ENCODE results near the gene TUBD1. TPM values are rescaled to one million over a fixed set of nuclear protein-coding genes. Genes with fewer than 3 reads are reported as not detected.

Gene TUBD1
- total RNA-seq, 4 donors from 2014 or later = 7.7 to 62.9 (median 18.7) TPM

- DNase-seq = no peak
- Histone ChIP-seq H3K4me1 (no peaks in the 10 kb centered on the region), H3K9me3 (no peaks in the 10 kb centered on the region), H3K36me3 (no peaks in the 10 kb centered on the region), H3K4me3 (no peak overlapping the region), H3K27me3 (no peaks in the 10 kb centered on the region), H3K27ac (no peak overlapping the region)
- intact Hi-C loops (cut with DNase I; ENCODE audit: low total_unique reads) = no loop called here
- TF ChIP-seq POLR2A (IDR thresholded peaks at IDR 0.05) = no peak
- TF ChIP-seq, protein P1, sequence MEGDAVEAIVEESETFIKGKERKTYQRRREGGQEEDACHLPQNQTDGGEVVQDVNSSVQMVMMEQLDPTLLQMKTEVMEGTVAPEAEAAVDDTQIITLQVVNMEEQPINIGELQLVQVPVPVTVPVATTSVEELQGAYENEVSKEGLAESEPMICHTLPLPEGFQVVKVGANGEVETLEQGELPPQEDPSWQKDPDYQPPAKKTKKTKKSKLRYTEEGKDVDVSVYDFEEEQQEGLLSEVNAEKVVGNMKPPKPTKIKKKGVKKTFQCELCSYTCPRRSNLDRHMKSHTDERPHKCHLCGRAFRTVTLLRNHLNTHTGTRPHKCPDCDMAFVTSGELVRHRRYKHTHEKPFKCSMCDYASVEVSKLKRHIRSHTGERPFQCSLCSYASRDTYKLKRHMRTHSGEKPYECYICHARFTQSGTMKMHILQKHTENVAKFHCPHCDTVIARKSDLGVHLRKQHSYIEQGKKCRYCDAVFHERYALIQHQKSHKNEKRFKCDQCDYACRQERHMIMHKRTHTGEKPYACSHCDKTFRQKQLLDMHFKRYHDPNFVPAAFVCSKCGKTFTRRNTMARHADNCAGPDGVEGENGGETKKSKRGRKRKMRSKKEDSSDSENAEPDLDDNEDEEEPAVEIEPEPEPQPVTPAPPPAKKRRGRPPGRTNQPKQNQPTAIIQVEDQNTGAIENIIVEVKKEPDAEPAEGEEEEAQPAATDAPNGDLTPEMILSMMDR (IDR thresholded peaks at IDR 0.05) = no peak
Measured at GRCh38 chr17:59888145-59888750, 4.5 kb downstream of the TUBD1 start.

DNA sequence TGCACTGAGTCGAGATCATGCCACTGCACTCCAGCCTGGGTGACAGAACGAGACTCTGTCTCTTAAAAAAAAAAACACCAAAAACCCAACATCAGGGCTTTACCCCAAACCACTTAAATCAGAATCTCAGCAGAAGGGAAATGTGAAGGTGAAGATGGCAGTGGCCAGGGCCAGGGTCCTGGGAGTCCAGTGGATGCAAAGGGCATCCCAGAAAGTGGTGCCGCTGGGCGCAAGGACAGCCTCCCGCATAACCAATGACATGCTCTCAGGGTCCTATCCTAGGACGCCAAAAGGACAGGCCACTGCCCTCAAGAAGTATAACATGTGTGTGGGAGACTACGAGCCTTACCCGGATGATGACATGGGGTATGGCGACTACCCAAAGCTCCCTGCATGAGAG lies 7.9 kb downstream of the TUBD1 start:
- Histone ChIP-seq H3K36me3 (no peaks in the 10 kb centered on the region), H3K4me3 (no peak overlapping the region), H3K4me1 (no peaks in the 10 kb centered on the region), H3K27ac (no peak overlapping the region), H3K27me3 (no peaks in the 10 kb centered on the region), H3K9me3 (no peaks in the 10 kb centered on the region)
- TF ChIP-seq, protein P1 (IDR thresholded peaks at IDR 0.05) = no peak
- TF ChIP-seq POLR2A (IDR thresholded peaks at IDR 0.05) = no peak
- intact Hi-C loops (cut with DNase I; ENCODE audit: low total_unique reads) = no loop called here
- DNase-seq = no peak

- H3K4me1 ChIP-seq = no peaks in the 10 kb centered on the region
- intact Hi-C loops (cut with DNase I; ENCODE audit: low total_unique reads) = no loop called here
- no peak for TF ChIP-seq POLR2A (IDR thresholded peaks at IDR 0.05)
- TF ChIP-seq, protein P1 (IDR thresholded peaks at IDR 0.05) = no peak
- no peaks in the 10 kb centered on the region for H3K36me3 ChIP-seq
- no peaks in the 10 kb centered on the region for H3K9me3 ChIP-seq
- DNase-seq = no peak
- no peak overlapping the region for H3K27ac ChIP-seq
- H3K4me3 ChIP-seq = no peak overlapping the region
- H3K27me3 ChIP-seq = no peaks in the 10 kb centered on the region
Measured at GRCh38 chr17:59878624-59879023, 14.1 kb downstream of the TUBD1 start.

GRCh38 chr17:59877965-59878364 lies 14.8 kb downstream of the TUBD1 start:
- no peaks in the 10 kb centered on the region for H3K36me3 ChIP-seq
- H3K27me3 ChIP-seq = no peaks in the 10 kb centered on the region
- no peaks in the 10 kb centered on the region for H3K4me1 ChIP-seq
- TF ChIP-seq, protein P1 (IDR thresholded peaks at IDR 0.05) = no peak
- no peak for TF ChIP-seq POLR2A (IDR thresholded peaks at IDR 0.05)
- no peak overlapping the region for H3K27ac ChIP-seq
- H3K4me3 ChIP-seq = no peak overlapping the region
- no peak for DNase-seq
- no peaks in the 10 kb centered on the region for H3K9me3 ChIP-seq
- intact Hi-C loops (cut with DNase I; ENCODE audit: low total_unique reads) = no loop called here

DNA sequence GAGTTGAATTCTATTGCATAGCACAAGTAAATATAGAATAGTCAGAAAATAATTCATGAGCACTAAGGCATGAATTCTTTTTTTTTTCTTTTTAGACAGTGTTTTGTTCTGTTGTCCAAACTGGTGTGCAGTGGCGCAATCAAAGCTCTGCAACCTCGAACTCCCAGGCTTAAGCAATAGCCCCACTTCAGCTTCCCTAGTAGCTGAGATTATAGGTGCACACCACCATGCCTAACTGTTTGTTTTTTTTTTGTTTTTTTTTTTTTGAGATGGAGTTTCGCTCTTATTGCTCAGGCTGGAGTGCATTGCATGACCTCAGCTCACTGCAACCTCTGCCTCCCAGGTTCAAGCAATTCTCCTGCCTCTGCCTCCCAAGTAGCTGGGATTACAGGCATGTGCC lies 16.6 kb downstream of the TUBD1 start:
- no peak for DNase-seq
- H3K4me1 ChIP-seq = no peaks in the 10 kb centered on the region

More for the DNA sequence above, 16.6 kb downstream of the TUBD1 start:
- Histone ChIP-seq H3K27ac (no peak overlapping the region), H3K9me3 (no peaks in the 10 kb centered on the region), H3K36me3 (no peaks in the 10 kb centered on the region), H3K4me3 (no peak overlapping the region), H3K27me3 (no peaks in the 10 kb centered on the region)
- intact Hi-C loops (cut with DNase I; ENCODE audit: low total_unique reads) = no loop called here
- TF ChIP-seq, protein P1 (IDR thresholded peaks at IDR 0.05) = no peak
- no peak for TF ChIP-seq POLR2A (IDR thresholded peaks at IDR 0.05)
